ENCODE results near the gene MRPL12.
A peak's percentile ranks its signal among the peaks of the same experiment; 100 is the strongest.

Gene MRPL12

GRCh38 chr17:81700353-81701287 is 2.5 kb upstream of the MRPL12 start:
- no peak for FAIRE-seq
- no peak for DNase-seq (ENCODE audit: low spot score)

- no peak for FAIRE-seq
- DNase-seq (ENCODE audit: low spot score): no peak
Observed at GRCh38 chr17:81701288-81702071, 1.7 kb upstream of the MRPL12 start.

- no peak for FAIRE-seq
Observed at GRCh38 chr17:81703747-81704654, 834 bp downstream of the MRPL12 start.

GRCh38 chr17:81705518-81706231 is 2.5 kb downstream of the MRPL12 start:
- DNase-seq (ENCODE audit: low spot score) (no peak), FAIRE-seq (no peak)

More at GRCh38 chr17:81703747-81704654, 834 bp downstream of the MRPL12 start:
- no peak for DNase-seq (ENCODE audit: low spot score)

GRCh38 chr17:81706232-81706611 is 3.1 kb downstream of the MRPL12 start:
- no peak for FAIRE-seq
- DNase-seq (ENCODE audit: low spot score): no peak

- DNase-seq (ENCODE audit: low spot score): no peak
- FAIRE-seq: no peak
Observed at GRCh38 chr17:81706757-81707624, 3.8 kb downstream of the MRPL12 start.

GRCh38 chr17:81707725-81708646 is 4.8 kb downstream of the MRPL12 start:
- FAIRE-seq: no peak
- no peak for DNase-seq (ENCODE audit: low spot score)

DNA sequence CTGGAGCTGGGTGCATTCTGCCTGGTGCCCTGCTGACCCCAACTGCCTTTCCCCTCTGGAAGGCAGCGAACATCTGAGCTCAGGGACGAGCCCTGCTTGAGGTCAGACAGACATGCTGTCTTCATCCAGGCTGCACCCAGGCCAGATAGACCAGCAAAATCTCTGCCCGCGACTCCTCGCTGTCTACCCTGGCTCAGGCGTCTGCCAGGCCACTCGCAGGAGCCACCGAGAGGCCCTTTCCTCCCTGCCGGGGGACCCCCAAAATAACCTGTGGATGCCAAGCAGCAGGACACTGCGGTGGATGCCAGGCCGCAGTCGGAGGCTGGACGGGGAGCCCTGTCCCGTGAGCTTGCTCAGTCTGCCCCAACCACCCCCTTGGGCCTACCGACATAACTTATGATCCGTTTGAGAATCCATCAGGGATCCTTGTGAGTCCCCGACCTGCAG is 5.6 kb downstream of the MRPL12 start:
- DNase-seq (ENCODE audit: low spot score) (no peak), FAIRE-seq (no peak)

DNA sequence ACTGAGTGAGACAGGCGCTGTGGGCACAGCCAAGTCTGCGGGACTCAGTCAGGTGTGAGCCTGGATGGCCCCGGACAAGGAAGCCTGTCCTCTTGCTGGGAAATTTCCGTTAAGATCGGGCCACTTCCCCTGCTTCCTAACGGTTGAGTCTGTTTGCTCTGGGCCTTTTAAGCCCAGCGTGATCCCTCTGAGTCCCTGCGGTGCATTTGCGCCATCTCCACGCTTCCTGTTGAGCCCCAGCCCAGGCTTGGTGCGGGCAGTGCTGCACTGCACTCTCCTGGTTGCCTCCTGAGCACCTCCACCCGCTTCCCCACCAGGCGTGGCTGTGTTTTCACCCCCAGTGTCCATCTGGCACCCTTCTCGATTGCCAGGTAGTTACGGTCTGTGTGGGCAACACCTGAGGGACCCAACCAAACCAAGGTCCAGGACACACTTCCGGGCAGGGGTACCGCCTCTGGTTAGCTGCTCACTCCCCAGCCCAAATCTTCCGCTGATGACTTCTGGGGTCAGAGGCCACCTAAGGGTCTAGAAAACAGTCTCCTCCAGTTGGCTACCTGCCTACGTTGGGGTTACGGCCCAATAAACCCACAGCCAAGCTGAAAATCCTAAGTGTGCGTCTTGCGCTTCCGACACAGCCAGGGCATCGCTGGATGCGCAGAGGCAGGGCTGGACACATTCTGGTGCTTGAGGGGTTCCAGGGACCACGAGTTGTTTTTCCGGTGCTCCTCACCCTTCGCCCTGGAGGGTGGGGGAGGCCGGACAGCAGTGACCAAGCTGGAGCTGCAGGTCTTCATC is 7.5 kb downstream of the MRPL12 start:
- FAIRE-seq (no peak), DNase-seq (ENCODE audit: low spot score) (no peak)

- no peak for FAIRE-seq
- peak; percentile 92 for DNase-seq (ENCODE audit: low spot score)
Observed at GRCh38 chr17:81711814-81712467, 8.8 kb downstream of the MRPL12 start, which contains the start of gene SLC25A10. SLC25A10 (plus strand) TSS chr17:81712284; CDS start chr17:81712427, 143 bp downstream.

DNA sequence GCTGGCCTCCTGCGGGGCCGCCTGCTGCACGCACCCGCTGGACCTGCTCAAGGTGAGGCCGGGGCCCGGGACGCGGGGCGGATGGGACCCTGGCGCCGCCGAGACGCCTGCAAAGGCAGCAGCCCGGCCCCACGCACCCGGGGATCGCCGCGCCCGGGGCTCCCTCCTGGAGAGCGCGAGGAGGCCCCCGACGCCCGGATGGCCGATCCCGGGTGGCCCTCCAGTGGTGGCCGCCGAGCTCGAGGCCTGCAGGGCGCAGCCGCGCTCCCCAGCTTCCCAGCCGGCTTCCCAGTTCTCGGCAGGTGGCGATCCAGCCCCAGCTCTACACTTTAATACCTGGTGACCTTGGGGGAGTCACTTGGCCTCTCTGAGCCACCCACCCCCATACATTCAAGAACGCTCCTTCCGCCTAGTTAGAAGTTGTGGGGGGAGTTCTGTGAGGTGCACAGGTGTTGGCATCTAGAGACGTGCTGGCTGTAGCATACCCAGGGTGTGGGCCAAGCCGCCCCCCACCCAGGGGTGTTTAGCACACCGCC is 9.4 kb downstream of the MRPL12 start:
- FAIRE-seq (no peak), DNase-seq (ENCODE audit: low spot score) (peak; percentile 9)

- DNase-seq (ENCODE audit: low spot score): peak; percentile 22
- FAIRE-seq: no peak
Observed at GRCh38 chr17:81713004-81713555, 9.9 kb downstream of the MRPL12 start.

DNA sequence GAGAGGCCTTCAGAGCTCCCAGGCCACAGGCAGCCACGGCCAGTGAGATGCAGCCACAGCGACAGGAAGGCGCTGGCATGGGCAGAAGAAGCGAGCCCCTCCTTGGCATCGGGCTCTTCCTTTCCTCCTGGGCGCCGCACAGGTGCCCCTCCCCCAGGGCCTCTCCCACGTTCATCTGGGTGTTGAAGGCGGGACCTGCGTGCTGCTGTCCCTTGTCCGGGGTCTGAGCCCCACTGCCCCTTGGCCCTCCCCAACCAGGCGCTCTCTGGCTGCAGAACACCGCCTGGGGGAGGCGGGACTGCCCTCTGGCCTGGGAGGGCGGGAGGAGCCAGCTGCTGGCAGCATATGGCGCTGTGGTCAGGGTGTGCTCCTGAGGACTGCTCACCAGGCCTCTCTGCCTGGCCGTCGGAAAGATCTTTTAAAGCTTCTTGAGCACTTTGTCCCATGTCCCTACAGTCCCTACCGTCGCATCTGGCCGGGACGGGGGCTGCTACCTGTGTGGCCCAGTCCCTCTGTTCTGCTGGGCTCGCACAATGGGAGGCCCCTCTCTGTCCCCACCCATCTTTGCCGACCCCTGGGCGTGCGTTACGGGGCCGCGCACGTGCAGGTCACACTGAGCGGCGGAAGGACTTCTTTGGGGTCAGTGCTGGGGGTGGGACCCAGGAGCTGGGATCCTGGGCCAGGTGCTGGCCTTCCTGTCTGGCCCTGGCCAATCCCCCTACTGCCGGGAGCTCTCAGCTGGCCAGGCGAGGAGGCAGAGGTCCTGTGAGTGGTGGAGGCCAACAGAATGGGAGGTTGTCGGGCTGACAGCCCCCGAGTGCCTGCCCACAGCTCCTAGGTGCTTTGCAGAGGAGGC is 10.6 kb downstream of the MRPL12 start:
- no peak for FAIRE-seq
- peak; percentile 55 for DNase-seq (ENCODE audit: low spot score)

DNA sequence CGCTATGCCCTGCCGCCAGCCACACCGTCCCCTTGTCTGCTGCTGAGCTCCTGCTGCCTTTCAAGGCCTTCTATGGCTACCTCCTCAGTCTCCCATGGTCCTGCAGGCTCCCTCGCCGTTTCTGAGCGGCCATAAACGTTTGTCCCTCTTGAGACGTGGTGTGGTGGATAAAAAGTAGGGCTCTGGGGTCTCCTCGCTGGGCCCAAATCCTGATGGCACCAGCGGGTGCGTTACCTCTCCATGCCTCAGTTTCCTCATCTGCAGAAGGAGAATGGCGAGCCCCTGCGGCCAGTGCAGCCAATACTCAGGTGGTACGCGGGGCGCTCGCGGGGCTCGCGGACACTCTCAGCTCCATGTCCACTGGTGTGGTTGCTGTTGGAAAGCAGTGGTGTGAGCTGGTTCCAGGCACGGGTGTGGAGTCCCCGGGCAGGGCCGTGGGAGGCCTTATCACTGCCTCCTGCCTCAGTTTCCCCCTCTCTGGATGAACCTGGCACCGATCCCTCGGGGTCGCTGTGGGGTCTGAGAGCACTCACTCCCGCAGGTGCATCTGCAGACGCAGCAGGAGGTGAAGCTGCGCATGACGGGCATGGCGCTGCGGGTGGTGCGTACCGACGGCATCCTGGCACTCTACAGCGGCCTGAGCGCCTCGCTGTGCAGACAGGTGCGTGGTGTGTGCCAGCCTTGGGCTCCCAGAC is 11.4 kb downstream of the MRPL12 start:
- FAIRE-seq: no peak
- DNase-seq (ENCODE audit: low spot score): no peak
